Measurements from ENCODE around the gene TMEM178B. TPM values are rescaled to one million over a fixed set of nuclear protein-coding genes. Genes with fewer than 3 reads are reported as not detected.
A peak's percentile ranks its signal among the peaks of the same experiment; 100 is the strongest.

The TMEM178B gene
- total RNA-seq, 2 donors from 2014 or later = 1.7 to 2.1 TPM

DNA sequence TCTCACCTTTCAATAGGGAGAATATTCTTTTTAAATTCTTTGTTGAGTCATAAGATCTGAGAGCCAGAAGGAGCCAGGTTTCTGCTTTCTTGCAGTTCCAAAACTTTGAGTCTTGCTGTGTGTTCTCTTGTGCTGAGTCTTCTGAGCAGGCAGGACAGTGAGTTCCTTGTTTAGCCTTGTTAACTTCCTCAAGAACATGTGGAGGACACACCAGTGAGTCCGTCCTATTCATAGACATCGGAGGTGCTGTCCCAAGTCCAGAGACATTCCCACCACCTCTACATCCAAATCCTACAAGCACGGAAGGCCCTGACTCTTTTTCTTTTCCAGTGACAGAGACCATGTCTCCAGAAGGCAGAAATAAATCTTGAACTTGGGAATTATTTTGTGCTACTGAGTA is 342.1 kb downstream of the TMEM178B start:
- ATAC-seq (replicated peaks) = no peak
- H3K27me3 Mint-ChIP-seq = peaks cover 14% of the 10 kb centered on the region
- H3K4me3 Mint-ChIP-seq = no peak overlapping the region
- no peaks in the 10 kb centered on the region for H3K36me3 Mint-ChIP-seq (ENCODE audit: low read depth)
- H3K4me1 Mint-ChIP-seq = no peaks in the 10 kb centered on the region
- H3K27ac Mint-ChIP-seq = no peak overlapping the region
- H3K9me3 Mint-ChIP-seq = no peaks in the 10 kb centered on the region

DNA sequence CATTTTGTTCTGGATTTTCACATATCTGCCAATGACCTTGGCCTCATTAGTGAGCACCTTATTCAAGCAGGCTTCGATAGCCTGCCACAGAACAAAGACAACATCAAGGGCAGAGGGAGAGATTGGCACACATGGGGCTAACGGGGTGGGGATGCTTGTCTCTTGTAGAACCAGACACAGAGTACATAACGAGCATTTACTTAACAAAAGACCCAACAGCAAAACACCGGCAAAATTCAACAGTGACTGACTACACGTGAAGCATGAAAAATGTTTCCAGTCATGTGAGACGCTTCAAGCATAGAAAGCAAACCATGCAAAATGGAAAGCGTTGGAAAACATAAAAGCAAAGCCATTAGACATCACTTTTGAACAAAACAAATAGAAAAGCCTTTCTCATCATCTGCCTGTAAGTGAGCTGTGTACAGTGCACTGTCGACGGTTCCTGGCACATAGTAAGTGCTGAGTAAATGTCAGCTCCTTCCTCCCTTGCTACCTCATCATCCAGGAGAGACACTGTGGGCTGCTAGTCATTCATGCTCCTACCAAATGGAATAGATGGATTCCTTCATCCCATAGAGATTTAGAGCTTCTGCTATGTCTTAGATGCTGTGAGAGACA is 342.9 kb downstream of the TMEM178B start:
- Mint-ChIP-seq H3K4me1 (no peaks in the 10 kb centered on the region), H3K9me3 (no peaks in the 10 kb centered on the region)
- ATAC-seq (replicated peaks) = no peak

DNA sequence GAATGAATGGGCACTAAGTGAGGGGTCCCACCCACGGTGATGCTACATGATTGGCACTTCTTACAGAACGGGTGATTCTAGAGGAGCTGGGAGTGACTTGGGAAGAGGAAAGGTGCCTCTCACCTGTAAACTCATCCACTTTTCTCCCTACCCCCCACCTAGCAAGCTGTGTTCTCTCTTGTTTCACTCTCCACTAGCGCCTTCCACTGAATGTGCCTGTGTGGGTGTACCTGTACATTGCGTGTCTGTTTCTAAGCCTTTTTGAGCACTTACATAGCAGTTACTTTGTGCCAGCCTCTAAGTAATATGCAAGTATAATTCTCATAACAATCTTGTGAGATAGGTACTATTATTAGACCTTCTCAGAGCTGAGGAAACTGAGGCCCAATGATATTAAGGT is 343.6 kb downstream of the TMEM178B start:
- Mint-ChIP-seq H3K9me3 (no peaks in the 10 kb centered on the region), H3K4me1 (no peaks in the 10 kb centered on the region)

More for the DNA sequence above, 342.9 kb downstream of the TMEM178B start:
- Mint-ChIP-seq H3K27ac (no peak overlapping the region), H3K36me3 (ENCODE audit: low read depth) (no peaks in the 10 kb centered on the region), H3K27me3 (peaks cover 14% of the 10 kb centered on the region), H3K4me3 (no peak overlapping the region)

DNA sequence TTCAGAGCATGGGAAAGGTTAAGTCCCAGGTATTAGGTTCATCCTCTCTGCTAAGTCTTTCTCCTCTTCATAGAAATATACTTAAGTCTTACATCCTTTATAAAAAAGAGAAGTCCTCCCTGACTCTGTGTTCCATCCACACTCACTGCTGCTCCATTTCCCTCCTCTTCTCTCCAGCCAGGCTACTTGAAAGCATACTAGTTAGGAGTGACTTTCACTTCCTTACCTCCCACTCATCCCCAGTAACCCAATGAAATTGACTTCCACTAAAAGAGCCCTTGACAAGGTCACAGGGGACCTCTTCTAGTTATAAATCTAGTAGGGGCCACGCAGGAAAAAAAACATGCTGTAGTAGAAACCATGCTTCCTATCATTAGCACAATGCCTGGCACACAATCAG is 344.2 kb downstream of the TMEM178B start:
- Mint-ChIP-seq H3K27ac (no peak overlapping the region), H3K4me1 (no peaks in the 10 kb centered on the region), H3K4me3 (no peak overlapping the region), H3K27me3 (peaks cover 14% of the 10 kb centered on the region), H3K36me3 (ENCODE audit: low read depth) (no peaks in the 10 kb centered on the region), H3K9me3 (no peaks in the 10 kb centered on the region)
- no peak for ATAC-seq (replicated peaks)

More for the DNA sequence above, 343.6 kb downstream of the TMEM178B start:
- peaks cover 14% of the 10 kb centered on the region for H3K27me3 Mint-ChIP-seq
- no peaks in the 10 kb centered on the region for H3K36me3 Mint-ChIP-seq (ENCODE audit: low read depth)
- no peak overlapping the region for H3K4me3 Mint-ChIP-seq
- H3K27ac Mint-ChIP-seq = no peak overlapping the region
- no peak for ATAC-seq (replicated peaks)

DNA sequence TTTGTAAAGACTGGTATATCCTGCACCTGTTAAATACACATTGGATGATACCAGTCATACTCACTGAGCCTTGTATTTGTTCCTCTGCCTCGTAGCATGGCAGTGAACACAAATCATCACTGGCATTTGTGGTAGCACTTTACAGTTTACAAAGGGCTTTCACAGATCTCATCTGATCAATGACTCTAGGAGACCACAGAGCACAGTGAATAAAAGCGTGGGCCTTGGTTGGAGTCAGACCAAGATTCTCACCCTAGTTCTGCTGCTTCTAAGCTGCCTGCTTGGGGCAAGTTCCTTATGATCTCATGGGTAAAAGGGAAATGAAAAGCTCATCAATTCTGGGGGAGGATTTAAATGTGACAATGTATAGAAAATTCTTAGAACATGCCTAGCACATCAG is 347.4 kb downstream of the TMEM178B start:
- no peak overlapping the region for H3K4me3 Mint-ChIP-seq
- H3K4me1 Mint-ChIP-seq = no peaks in the 10 kb centered on the region
- peak; percentile 74 for ATAC-seq (replicated peaks)
- peaks cover 8% of the 10 kb centered on the region for H3K9me3 Mint-ChIP-seq
- peaks cover 15% of the 10 kb centered on the region for H3K27me3 Mint-ChIP-seq
- no peaks in the 10 kb centered on the region for H3K36me3 Mint-ChIP-seq (ENCODE audit: low read depth)
- H3K27ac Mint-ChIP-seq = no peak overlapping the region

DNA sequence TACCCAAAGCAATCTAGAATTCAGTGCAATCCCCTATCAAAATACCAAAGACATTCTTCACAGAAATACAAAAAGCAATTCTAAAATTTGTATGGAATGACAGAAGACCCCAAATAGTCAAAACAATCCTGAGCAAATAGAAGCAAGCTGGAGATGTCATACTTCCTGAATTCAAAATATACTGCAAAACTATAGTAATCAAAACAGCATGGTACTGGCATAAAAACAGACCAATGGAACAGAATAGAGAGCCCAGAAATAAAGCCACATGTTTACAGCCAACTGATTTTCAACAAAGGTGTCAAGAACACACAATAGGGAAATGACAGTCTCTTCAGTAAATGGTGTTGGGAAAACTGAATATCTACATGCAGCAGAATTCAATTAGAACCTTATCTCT is 353.3 kb downstream of the TMEM178B start:
- Mint-ChIP-seq H3K9me3 (peaks cover 14% of the 10 kb centered on the region), H3K4me1 (no peaks in the 10 kb centered on the region), H3K36me3 (ENCODE audit: low read depth) (no peaks in the 10 kb centered on the region), H3K4me3 (no peak overlapping the region), H3K27me3 (peaks cover 22% of the 10 kb centered on the region), H3K27ac (no peak overlapping the region)
- ATAC-seq (replicated peaks) = no peak

DNA sequence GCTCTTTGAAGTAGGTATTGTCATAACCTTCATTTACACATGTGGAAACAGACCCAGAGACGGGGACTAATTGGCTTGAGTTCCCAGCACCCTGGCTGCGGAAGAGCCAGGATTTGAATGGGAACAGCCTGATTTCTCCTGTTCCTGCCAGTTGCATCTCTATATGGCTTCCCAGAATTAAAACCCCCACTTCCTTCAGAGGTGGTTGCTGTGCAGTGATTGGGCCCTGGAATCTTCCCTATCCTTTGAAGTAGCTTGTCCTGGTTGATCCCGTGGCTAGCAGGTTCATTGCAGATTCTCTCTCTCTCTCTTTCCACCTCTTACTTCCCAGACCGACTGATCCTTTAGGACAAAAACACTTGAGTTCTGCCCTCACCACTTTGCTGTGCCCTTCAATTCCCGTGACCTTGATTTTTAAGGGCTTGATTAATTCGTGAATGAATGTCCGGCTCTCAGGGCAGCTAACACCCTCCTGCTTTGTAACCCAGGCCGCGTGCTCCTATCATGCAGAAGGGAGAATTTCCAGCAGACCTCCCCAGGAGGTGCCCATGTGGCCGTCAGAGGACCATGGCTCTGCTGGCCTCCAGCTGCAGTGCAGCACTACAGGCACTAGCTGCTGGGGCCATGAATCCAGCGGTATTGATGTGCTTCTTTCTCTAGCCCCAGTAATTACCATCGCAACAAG is 356.7 kb downstream of the TMEM178B start:
- no peak overlapping the region for H3K4me3 Mint-ChIP-seq
- peaks cover 27% of the 10 kb centered on the region for H3K27me3 Mint-ChIP-seq
- no peaks in the 10 kb centered on the region for H3K36me3 Mint-ChIP-seq (ENCODE audit: low read depth)
- ATAC-seq (replicated peaks) = no peak
- H3K9me3 Mint-ChIP-seq = peaks cover 10% of the 10 kb centered on the region
- H3K27ac Mint-ChIP-seq = no peak overlapping the region
- H3K4me1 Mint-ChIP-seq = no peaks in the 10 kb centered on the region

DNA sequence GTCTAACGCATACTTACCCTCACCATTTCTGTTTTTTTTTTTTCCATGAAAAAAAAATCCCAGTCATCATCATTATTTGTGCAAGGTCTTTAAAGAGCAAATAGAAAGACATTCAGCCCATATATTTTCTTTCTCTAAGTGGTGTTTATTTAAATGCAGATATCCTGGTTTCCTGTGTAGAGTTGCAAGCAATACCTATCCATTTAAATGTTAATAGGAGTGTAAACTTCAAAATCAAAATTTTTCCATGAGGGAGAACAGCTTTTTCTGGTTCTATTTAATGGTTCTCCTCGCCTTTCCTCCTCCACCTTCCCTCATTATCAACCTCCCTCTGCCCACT is 357.2 kb downstream of the TMEM178B start:
- H3K36me3 Mint-ChIP-seq (ENCODE audit: low read depth) = no peaks in the 10 kb centered on the region
- H3K27me3 Mint-ChIP-seq = peaks cover 26% of the 10 kb centered on the region
- H3K4me1 Mint-ChIP-seq = no peaks in the 10 kb centered on the region
- no peak for ATAC-seq (replicated peaks)
- H3K9me3 Mint-ChIP-seq = peaks cover 7% of the 10 kb centered on the region
- no peak overlapping the region for H3K27ac Mint-ChIP-seq
- H3K4me3 Mint-ChIP-seq = no peak overlapping the region

DNA sequence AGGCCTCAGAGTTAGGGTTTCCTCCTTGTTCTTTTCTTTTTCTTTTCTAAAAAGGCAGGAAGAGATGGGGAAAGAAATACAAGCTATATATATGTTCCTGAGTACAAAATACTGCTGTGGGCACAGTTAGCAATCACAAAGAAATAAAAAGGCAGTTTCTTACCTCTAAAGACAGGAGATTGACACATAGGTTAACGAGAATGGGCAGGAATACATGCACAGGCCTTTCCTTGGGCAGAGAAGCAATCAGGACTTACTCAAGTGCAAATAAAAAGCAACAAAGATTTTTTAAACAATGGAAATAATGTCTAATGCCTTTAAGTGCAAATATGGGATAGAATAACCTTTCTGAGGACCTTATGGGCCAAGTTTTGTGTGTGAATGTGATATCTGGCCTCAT is 357.8 kb downstream of the TMEM178B start:
- H3K4me3 Mint-ChIP-seq = no peak overlapping the region
- ATAC-seq (replicated peaks) = no peak
- no peaks in the 10 kb centered on the region for H3K4me1 Mint-ChIP-seq
- H3K9me3 Mint-ChIP-seq = peaks cover 3% of the 10 kb centered on the region
- no peak overlapping the region for H3K27ac Mint-ChIP-seq
- peaks cover 29% of the 10 kb centered on the region for H3K27me3 Mint-ChIP-seq
- H3K36me3 Mint-ChIP-seq (ENCODE audit: low read depth) = no peaks in the 10 kb centered on the region

DNA sequence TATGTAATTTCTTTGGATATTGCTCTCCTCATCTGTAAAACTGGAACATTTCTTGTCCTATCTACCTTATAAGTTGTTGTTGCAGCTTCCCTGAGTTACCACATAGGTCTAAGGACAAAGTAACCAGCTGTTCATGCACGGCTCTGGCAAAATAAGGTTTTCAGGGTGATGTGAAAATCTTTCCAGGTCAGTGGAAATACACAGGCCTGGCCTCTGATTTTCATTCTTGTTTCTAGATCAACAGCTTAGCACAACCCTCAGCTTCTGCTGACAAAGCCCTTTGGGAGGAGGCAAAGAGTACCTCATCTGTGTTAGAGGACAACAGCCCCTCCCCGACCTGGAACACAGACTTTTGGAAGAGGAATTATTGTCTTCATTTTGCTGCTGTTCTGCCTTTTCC is 359.8 kb downstream of the TMEM178B start:
- H3K4me3 Mint-ChIP-seq = no peak overlapping the region
- no peak overlapping the region for H3K27ac Mint-ChIP-seq
- H3K4me1 Mint-ChIP-seq = no peaks in the 10 kb centered on the region
- ATAC-seq (replicated peaks) = no peak
- no peaks in the 10 kb centered on the region for H3K36me3 Mint-ChIP-seq (ENCODE audit: low read depth)
- H3K9me3 Mint-ChIP-seq = no peaks in the 10 kb centered on the region
- peaks cover 29% of the 10 kb centered on the region for H3K27me3 Mint-ChIP-seq

DNA sequence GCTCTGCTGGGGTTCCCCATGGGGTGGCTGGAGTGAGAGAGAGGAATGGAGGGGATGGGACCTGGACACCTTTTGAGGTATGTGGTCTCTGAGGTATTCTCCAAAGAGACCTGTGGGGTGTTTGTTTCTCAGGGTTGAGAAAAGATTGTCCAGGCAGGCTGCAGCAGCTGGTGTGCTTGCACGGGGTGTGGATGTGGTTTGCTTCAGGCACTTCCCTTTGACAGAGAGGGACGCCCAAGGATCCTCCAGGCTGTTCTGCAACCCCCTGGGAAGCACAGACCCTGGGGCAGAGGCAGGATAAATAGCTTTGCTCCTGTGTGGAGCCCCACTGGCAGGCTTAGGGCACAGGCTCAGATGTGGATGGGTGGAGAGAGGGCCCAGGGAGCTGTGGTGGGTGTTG is 362.3 kb downstream of the TMEM178B start:
- Mint-ChIP-seq H3K36me3 (ENCODE audit: low read depth) (no peaks in the 10 kb centered on the region), H3K27me3 (peaks cover 19% of the 10 kb centered on the region), H3K4me1 (no peaks in the 10 kb centered on the region), H3K4me3 (no peak overlapping the region), H3K9me3 (no peaks in the 10 kb centered on the region), H3K27ac (no peak overlapping the region)
- ATAC-seq (replicated peaks) = no peak

DNA sequence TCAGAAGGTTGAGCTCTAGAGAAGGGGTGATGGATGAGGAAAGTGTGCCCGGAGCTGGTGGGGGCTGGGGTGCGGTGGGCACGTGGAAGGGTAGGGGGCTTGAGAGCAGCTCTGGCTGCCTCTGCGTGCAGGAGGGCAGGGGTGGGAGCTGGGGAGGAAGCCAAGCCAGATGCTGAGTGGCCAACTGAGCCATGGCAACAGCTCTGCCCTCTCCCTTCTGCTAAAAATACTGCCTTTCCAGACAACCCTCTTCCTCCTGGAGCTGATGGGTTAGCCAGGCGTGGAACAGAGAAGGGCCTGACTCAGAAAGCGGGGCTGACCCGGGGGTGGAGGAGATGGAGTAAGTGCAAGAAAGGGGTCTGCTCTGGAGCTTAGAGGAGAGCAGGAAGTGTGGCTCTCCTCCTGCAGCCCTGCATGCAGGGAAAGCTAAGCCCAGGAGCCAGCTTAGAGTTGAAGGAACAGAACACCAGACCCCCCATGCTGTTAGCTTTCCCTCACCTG is 362.8 kb downstream of the TMEM178B start:
- ATAC-seq (replicated peaks) = no peak
- no peak overlapping the region for H3K27ac Mint-ChIP-seq
- H3K4me1 Mint-ChIP-seq = no peaks in the 10 kb centered on the region
- no peaks in the 10 kb centered on the region for H3K9me3 Mint-ChIP-seq
- H3K4me3 Mint-ChIP-seq = no peak overlapping the region
- peaks cover 15% of the 10 kb centered on the region for H3K27me3 Mint-ChIP-seq
- H3K36me3 Mint-ChIP-seq (ENCODE audit: low read depth) = no peaks in the 10 kb centered on the region

DNA sequence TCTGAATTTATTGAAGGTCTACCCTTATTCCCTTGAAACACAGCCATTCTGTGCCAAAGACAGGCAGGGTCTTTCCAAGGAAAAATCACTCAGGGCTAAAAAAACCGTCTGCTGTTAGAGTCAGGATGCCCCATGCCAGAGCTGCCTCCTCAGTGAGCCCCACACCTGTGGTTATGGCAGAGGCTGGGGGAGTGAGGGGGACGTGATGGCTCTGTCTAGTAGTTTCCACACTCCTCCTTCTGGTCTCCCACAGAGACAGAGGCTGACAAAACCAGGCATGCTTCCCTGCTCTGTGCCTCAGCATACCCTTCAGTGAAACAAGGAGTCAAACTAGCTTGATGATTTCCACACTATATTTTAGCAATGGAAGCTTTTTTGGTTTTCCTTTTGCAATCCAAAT is 365.3 kb downstream of the TMEM178B start:
- ATAC-seq (replicated peaks) = no peak
- Mint-ChIP-seq H3K36me3 (ENCODE audit: low read depth) (no peaks in the 10 kb centered on the region), H3K27ac (no peak overlapping the region), H3K9me3 (no peaks in the 10 kb centered on the region), H3K4me3 (no peak overlapping the region), H3K4me1 (no peaks in the 10 kb centered on the region), H3K27me3 (peaks cover 13% of the 10 kb centered on the region)

DNA sequence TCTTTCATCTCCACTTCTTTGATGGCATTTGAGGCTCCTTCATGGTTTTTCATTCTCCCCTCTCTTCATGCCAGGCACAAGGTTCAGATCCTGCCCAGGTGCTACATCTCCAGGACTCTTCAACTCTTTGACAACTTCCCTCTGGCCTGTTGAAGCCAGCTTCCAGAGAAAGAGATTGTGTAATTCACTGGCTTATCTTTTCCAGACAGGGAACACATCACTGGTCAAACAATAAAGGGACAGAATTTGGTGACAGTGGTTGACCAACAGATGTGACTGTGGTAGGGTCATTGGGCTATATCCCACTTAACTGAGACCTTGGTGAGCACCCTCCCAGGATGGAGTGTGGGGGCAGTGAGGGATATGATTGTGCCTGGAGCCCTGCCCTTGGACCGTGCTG is 365.9 kb downstream of the TMEM178B start:
- H3K36me3 Mint-ChIP-seq (ENCODE audit: low read depth) = no peaks in the 10 kb centered on the region
- no peaks in the 10 kb centered on the region for H3K9me3 Mint-ChIP-seq
- peak overlapping the region; percentile 20 for H3K27ac Mint-ChIP-seq
- H3K4me3 Mint-ChIP-seq = no peak overlapping the region
- peaks cover 8% of the 10 kb centered on the region for H3K27me3 Mint-ChIP-seq
- no peaks in the 10 kb centered on the region for H3K4me1 Mint-ChIP-seq
- no peak for ATAC-seq (replicated peaks)

DNA sequence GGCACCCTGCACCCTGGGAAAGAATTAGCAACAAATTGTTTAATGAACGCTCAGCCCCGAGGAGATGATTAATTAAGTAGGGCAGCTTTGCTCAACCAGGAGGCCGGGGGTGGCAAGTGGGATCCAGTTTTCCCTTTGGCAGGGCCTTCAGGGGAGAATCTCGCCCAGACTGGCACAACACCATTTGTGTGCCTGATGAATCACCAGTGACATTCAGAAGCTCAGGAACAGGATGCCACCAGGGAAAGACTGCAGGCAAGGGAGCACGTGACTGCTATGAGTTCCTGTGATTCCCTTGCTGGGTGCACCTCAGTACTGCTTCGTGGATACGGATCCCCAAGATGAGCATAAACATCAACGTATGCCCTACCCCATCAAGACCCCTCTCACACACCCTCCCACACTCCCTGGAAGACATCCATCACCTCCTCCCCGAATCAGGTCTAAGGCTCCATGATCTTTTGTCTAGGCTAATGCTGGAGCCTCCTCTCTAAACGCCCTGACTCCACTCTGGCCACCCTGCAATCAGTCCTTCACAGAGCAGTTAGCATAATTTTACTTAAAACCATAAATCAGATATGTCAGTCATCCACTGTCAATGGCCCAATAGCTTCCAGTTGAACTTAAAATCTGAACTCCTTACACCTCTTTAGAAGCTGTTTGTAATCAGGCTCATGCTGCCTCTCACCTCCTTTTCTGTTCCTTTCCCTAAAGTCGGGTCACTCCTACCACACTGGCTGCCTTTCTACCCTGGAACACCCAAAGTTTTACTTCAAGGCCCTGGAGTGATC is 368.2 kb downstream of the TMEM178B start:
- Mint-ChIP-seq H3K27ac (no peak overlapping the region), H3K4me3 (no peak overlapping the region), H3K9me3 (no peaks in the 10 kb centered on the region), H3K4me1 (no peaks in the 10 kb centered on the region), H3K36me3 (ENCODE audit: low read depth) (no peaks in the 10 kb centered on the region), H3K27me3 (peaks cover 4% of the 10 kb centered on the region)
- no peak for ATAC-seq (replicated peaks)
